Gastrocnemius medialis (tissue), 4 donors: ENCODE data around the gene AHI1.

Experiments used
- POLR2A ChIP-seq, 2 donors: fragments of 450-650 bp; IDR thresholded peaks; one replicate each; pipeline ENCODE4 v1.6.1; 2017; ENCODE audit warnings: antibody characterized with exemption in 2 of 2, mild to moderate bottlenecking in 2 of 2, moderate library complexity in 2 of 2
- TF ChIP-seq, protein P1 (sequence below), 5 experiments: fragments of 450-650 bp in 3 of 5; fragments of 200-600 bp in 2 of 5; sonication (generic) in 2 of 5; IDR thresholded peaks in 4 of 5; conservative IDR thresholded peaks in 1 of 5; 1 replicate in 4 of 5; 2 replicates in 1 of 5; pipeline ENCODE4 v1.5.1; 2016 to 2019; ENCODE audit warnings: antibody characterized with exemption in 5 of 5, mild to moderate bottlenecking in 3 of 5, moderate library complexity in 3 of 5

DNA sequence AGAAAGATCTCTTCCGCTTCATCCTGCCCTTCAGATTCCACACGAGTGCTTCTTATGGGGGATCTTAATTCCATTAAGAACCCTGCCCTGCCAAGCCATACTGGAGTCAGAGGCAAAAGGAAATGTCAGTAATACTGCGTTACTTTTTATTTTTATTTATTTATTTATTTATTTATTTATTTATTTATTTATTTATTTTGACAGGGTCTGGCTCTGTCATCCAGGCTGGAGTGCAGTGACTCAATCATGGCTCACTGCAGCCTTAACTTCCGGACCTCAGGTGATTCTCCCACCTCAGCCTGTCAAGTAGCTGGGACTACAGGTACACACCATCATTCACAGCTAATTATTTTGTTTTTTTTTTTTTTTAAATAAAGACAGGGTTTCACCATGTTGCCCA is 236.9 kb downstream of the AHI1 start:
- TF ChIP-seq, protein P1, sequence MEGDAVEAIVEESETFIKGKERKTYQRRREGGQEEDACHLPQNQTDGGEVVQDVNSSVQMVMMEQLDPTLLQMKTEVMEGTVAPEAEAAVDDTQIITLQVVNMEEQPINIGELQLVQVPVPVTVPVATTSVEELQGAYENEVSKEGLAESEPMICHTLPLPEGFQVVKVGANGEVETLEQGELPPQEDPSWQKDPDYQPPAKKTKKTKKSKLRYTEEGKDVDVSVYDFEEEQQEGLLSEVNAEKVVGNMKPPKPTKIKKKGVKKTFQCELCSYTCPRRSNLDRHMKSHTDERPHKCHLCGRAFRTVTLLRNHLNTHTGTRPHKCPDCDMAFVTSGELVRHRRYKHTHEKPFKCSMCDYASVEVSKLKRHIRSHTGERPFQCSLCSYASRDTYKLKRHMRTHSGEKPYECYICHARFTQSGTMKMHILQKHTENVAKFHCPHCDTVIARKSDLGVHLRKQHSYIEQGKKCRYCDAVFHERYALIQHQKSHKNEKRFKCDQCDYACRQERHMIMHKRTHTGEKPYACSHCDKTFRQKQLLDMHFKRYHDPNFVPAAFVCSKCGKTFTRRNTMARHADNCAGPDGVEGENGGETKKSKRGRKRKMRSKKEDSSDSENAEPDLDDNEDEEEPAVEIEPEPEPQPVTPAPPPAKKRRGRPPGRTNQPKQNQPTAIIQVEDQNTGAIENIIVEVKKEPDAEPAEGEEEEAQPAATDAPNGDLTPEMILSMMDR (IDR thresholded peaks at IDR 0.05 in 4 of 5, conservative IDR thresholded peaks at IDR 0.05 in 1 of 5), result no peak
- no peak for TF ChIP-seq POLR2A (IDR thresholded peaks at IDR 0.05)
